ENCODE measurements around the gene CORO2A. TPM values are rescaled to one million over a fixed set of nuclear protein-coding genes. Genes with fewer than 3 reads are reported as not detected.

The CORO2A gene
- total and polyA plus RNA-seq, 10 of the 15 experiments (the other 5 are each of a cell fraction or from before 2014, with no cell fraction given): 1.0 to 5.3 (median 3.5) TPM

GRCh38 chr9:98086461-98086860 lies 106.0 kb downstream of the CORO2A start (continued):
- no peak for TF ChIP-seq JUND (IDR thresholded peaks at IDR 0.05; ENCODE audit: low read depth, low read length)
- no peak for TF ChIP-seq E2F8 (IDR thresholded peaks at IDR 0.05; ENCODE audit: low read depth, partially characterized antibody)
- no peak for TF ChIP-seq IRF5 (IDR thresholded peaks at IDR 0.05; ENCODE audit: borderline replicate concordance)

- H3K36me3 ChIP-seq (ENCODE audit: control insufficient read depth in 2 of 2, insufficient read depth in 2 of 2, low read length in 1 of 2): peaks cover 25 to 35% of the 10 kb centered on the region in 2 experiments
- ATAC-seq: peak; percentile 50
- DNase-seq (ENCODE audit: low read depth, low spot score): no peak
- TF ChIP-seq RCOR1 (conservative IDR thresholded peaks at IDR 0.05; ENCODE audit: low read depth, low read length) (no peak), BMI1 (IDR thresholded peaks at IDR 0.05; ENCODE audit: borderline replicate concordance) (peak; percentile 74)
- H3K27ac ChIP-seq (ENCODE audit: control insufficient read depth, insufficient read depth): no peak overlapping the region; the same call in 1 of the 2 replicates
- no peaks in the 10 kb centered on the region for H3K79me2 ChIP-seq (ENCODE audit: control insufficient read depth, insufficient read depth, low read length)
- no peaks in the 10 kb centered on the region for H3K9me3 ChIP-seq (replicated peaks; ENCODE audit: control insufficient read depth, insufficient read depth, low read length)
- no peak for FAIRE-seq
- no peaks in the 10 kb centered on the region for H3K27me3 ChIP-seq (replicated peaks in 1 of 2; ENCODE audit: control insufficient read depth in 2 of 2, insufficient read depth in 2 of 2, low read length in 1 of 2)
- ChIA-PET POLR2A (no interaction called here), CTCF (interaction anchor here (0.6 kb wide), 1 partner anchor 52 kb away, joined by 3 read pairs; no protein-coding TSS in a partner anchor), RAD21 (ENCODE audit: unreplicated experiment) (interaction anchor here (0.7 to 1.4 kb wide), 4 partner anchors 11 to 46 kb away, joined by 3 to 6 read pairs (median 4); partner anchors contain the start of gene TRIM14), SMC1A (ENCODE audit: uncharacterized antibody, unreplicated experiment) (interaction anchor here (0.9 to 3.3 kb wide), 4 partner anchors 12 to 119 kb away, joined by 3 to 12 read pairs (median 4); no protein-coding TSS in a partner anchor)
- 63% methylated on average over 7 of the region's 7 CpGs for WGBS (ENCODE audit: insufficient coverage, insufficient replicate concordance, low lambda C conversion rate, missing lambda C conversion rate)
- intact Hi-C loops (cut with micrococcal nuclease; ENCODE audit: unreplicated experiment) (no loop called here), in situ Hi-C loops (cut with MboI) (no loop called here)
- H4K20me1 ChIP-seq (ENCODE audit: control insufficient read depth, insufficient read depth): no peaks in the 10 kb centered on the region
- no peak overlapping the region for H2AFZ ChIP-seq (ENCODE audit: control insufficient read depth, low read depth, low read length)
- BruUV-seq (replicated peaks): no TSS peak
- no peak overlapping the region for H3K4me2 ChIP-seq (ENCODE audit: control insufficient read depth, insufficient read depth)
- no peak overlapping the region for H3K9ac ChIP-seq (ENCODE audit: control insufficient read depth, insufficient read depth, low read length)
- no peaks in the 10 kb centered on the region for H3K4me1 ChIP-seq (ENCODE audit: control insufficient read depth, insufficient read depth, low read length)
- H3K4me3 ChIP-seq: no peak overlapping the region
Measured at GRCh38 chr9:98085944-98086343, 106.5 kb downstream of the CORO2A start.
